GM13976 (cell line): ENCODE results near the gene LRRC36.
A peak's percentile ranks its signal among the peaks of the same experiment; 100 is the strongest.

ENCODE experiments used
- DNase-seq: peaks from one replicate; pipeline ENCODE4 v3.0.0; 2012; ENCODE audit warnings: low spot score
- in situ Hi-C: fragments of 300-500 bp; cut with MboI; formaldehyde crosslinking; loops from one replicate; pipeline ENCODE4 v1.12.0; 2022; ENCODE audit warnings: low sequenced_read_pairs, mixed read lengths, inconsistent platforms; ENCODE audit not compliant: unreplicated experiment
- TF ChIP-seq, protein P1 (sequence below): IDR thresholded peaks from 2 replicates; pipeline ENCODE4 v1.5.1; 2012; ENCODE audit warnings: borderline replicate concordance, mild to moderate bottlenecking; ENCODE audit not compliant: insufficient read depth; ENCODE audit errors: extremely low read depth, missing control alignments, control extremely low read depth

Gene LRRC36

GRCh38 chr16:67304020-67304419, 22.6 kb upstream of the LRRC36 start:
- TF ChIP-seq, protein P1, sequence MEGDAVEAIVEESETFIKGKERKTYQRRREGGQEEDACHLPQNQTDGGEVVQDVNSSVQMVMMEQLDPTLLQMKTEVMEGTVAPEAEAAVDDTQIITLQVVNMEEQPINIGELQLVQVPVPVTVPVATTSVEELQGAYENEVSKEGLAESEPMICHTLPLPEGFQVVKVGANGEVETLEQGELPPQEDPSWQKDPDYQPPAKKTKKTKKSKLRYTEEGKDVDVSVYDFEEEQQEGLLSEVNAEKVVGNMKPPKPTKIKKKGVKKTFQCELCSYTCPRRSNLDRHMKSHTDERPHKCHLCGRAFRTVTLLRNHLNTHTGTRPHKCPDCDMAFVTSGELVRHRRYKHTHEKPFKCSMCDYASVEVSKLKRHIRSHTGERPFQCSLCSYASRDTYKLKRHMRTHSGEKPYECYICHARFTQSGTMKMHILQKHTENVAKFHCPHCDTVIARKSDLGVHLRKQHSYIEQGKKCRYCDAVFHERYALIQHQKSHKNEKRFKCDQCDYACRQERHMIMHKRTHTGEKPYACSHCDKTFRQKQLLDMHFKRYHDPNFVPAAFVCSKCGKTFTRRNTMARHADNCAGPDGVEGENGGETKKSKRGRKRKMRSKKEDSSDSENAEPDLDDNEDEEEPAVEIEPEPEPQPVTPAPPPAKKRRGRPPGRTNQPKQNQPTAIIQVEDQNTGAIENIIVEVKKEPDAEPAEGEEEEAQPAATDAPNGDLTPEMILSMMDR, result no peak
- in situ Hi-C loops, result no loop called here
- DNase-seq, result no peak

GRCh38 chr16:67305216-67306071, 21.2 kb upstream of the LRRC36 start:
- TF ChIP-seq, protein P1, result no peak
- DNase-seq, result no peak
- in situ Hi-C loops, result no loop called here

GRCh38 chr16:67310561-67310960, 16.1 kb upstream of the LRRC36 start:
- TF ChIP-seq, protein P1, result no peak
- no peak for DNase-seq
- in situ Hi-C loops, result no loop called here

DNA sequence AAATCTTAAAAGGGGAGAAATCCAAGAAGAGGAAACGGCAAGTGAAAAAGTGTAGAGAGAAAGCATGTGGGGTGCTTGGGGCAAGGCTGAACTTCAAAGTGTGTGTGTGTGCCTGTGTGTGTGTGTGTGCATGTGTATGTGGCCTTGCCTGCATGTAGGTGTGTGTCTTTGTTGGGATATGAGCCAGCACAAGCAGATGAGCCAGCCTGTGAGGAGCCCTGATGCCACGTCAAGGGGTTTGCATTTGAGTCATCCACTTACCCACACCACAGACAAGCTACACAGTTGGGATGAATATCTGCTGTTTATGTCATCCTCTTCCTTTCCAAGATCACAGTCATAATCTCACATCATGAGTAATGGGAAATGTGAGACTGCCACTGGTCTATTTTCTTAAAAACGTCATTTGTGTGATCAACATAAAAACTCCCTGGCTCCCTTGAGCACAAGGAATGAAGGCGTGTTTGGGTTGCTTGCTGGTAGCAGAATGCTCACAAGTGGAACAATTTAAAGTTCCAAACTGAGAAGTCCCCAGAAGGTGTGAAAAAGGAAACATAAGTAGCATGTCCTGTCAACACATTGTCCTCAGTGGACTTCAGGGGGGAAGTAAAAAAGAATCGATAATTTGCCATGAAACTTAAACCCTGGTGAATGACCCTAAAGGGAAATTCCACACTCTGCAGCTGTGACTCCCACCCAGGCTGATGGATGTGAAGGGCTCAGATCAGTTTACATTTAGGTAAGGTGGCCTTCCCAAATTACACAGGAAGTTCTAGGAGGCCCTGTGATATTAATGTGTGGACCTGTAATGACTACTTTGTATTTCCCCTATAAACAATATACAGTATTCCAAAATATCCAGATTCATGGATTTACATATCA, 14.8 kb upstream of the LRRC36 start:
- TF ChIP-seq, protein P1, result no peak
- in situ Hi-C loops, result no loop called here
- peak; percentile 74 for DNase-seq

DNA sequence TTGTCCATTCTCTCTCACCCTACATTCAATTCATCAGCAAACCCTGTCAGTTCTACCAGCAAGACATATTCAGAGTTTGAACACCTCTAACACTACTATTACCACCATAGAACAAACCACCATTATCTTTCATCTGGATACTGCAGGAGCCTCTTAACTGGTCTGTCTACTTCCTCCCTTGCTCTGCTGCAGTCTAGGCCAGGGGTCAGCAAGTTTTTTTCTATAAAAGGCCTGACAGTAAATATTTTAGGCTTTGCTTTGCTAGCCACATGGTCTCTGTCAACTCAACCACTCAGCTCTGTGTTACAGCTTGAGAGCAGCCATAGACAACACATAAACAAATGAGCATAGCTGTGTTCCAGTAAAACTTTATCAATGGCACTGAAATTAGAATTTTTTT, 13.9 kb upstream of the LRRC36 start:
- in situ Hi-C loops, result no loop called here
- no peak for DNase-seq
- TF ChIP-seq, protein P1, result no peak

DNA sequence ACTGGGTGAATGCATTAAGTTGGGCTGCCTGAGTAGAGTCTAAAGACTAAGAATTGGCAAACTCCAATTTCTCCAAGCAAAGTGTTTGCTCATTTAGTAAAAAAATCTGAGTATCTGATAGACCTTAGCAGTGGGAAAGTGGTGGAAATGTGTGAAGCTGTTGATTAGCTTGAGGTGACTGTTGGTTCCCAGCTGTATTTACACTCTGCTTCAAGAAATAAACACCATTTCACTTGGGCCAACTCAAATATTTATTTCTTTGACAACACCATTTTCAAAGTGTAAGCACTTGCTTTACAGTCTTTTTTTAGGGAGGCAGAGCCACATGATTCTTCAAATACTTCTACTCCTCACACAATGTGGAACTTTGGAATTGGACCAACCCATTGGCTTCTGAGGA, 8.8 kb upstream of the LRRC36 start:
- TF ChIP-seq, protein P1, result no peak
- no peak for DNase-seq
- in situ Hi-C loops, result no loop called here
